ENCODE data around the gene CCM2. TPM values are rescaled to one million over a fixed set of nuclear protein-coding genes. Genes with fewer than 3 reads are reported as not detected.

The CCM2 gene
- total RNA-seq, 2 experiments from 2014 or later, result 72.3 to 77.5 TPM

- peaks cover 3% of the 10 kb centered on the region for H3K9me3 Mint-ChIP-seq
- no peak for TF ChIP-seq CTCF (IDR thresholded peaks at IDR 0.05)
- no peak for DNase-seq
- H3K36me3 Mint-ChIP-seq (ENCODE audit: low read depth), result peaks cover 61% of the 10 kb centered on the region
- H3K4me1 Mint-ChIP-seq (ENCODE audit: low read depth), result peaks cover 65% of the 10 kb centered on the region
- no peak for ATAC-seq
- intact Hi-C loops (cut with micrococcal nuclease), result no loop called here
- peak overlapping the region; percentile 73 for H3K27ac Mint-ChIP-seq
- H3K27me3 Mint-ChIP-seq, result no peaks in the 10 kb centered on the region
- ChIA-PET CTCF (interaction anchor here (0.6 to 2.9 kb wide), 4 partner anchors 10 to 48 kb away, joined by 3 to 13 read pairs (median 4); no protein-coding TSS in a partner anchor), POLR2A (interaction anchor here (1.1 to 5.9 kb wide), 4 partner anchors 10 to 85 kb away, joined by 4 to 46 read pairs (median 12); partner anchors contain the start of gene TBRG4)
- H3K4me3 Mint-ChIP-seq, result no peak overlapping the region
These were observed 26.0 kb downstream of the CCM2 start for GRCh38 chr7:45026013-45026412.

- no peaks in the 10 kb centered on the region for H3K27me3 Mint-ChIP-seq
- no peak for TF ChIP-seq CTCF (IDR thresholded peaks at IDR 0.05)
- CTCF ChIA-PET, result interaction anchor here (0.7 to 2.9 kb wide), 4 partner anchors 23 to 122 kb away, joined by 3 to 13 read pairs (median 5); no protein-coding TSS in a partner anchor
- peak; percentile 47 for ATAC-seq
- H3K4me1 Mint-ChIP-seq (ENCODE audit: low read depth), result peaks cover 64% of the 10 kb centered on the region
- peak overlapping the region; percentile 75 for H3K4me3 Mint-ChIP-seq
- intact Hi-C loops (cut with micrococcal nuclease), result no loop called here
- peak; percentile 35 for DNase-seq
- H3K27ac Mint-ChIP-seq, result peak overlapping the region; percentile 91
- POLR2A ChIA-PET, result interaction anchor here (0.6 to 5.9 kb wide), 14 partner anchors 8 to 84 kb away, joined by 3 to 46 read pairs (median 4); partner anchors contain the start of genes CCM2, MYO1G and TBRG4
- H3K9me3 Mint-ChIP-seq, result peaks cover 3% of the 10 kb centered on the region
- H3K36me3 Mint-ChIP-seq (ENCODE audit: low read depth), result peaks cover 63% of the 10 kb centered on the region
These were observed 27.2 kb downstream of the CCM2 start for GRCh38 chr7:45026984-45027773.

- DNase-seq (peak; percentile 18), ATAC-seq (no peak)
- peaks cover 66% of the 10 kb centered on the region for H3K36me3 Mint-ChIP-seq (ENCODE audit: low read depth)
- POLR2A ChIA-PET, result interaction anchor here (0.7 to 5.9 kb wide), 12 partner anchors 8 to 83 kb away, joined by 3 to 46 read pairs (median 4); partner anchors contain the start of genes CCM2, MYO1G and TBRG4
- H3K27me3 Mint-ChIP-seq, result no peaks in the 10 kb centered on the region
- H3K9me3 Mint-ChIP-seq, result peaks cover 3% of the 10 kb centered on the region
- peak overlapping the region; percentile 91 for H3K27ac Mint-ChIP-seq
- CTCF ChIA-PET, result interaction anchor here (0.7 to 2.9 kb wide), 6 partner anchors 24 to 122 kb away, joined by 3 to 13 read pairs (median 4); no protein-coding TSS in a partner anchor
- TF ChIP-seq CTCF (IDR thresholded peaks at IDR 0.05), result no peak
- intact Hi-C loops (cut with micrococcal nuclease), result no loop called here
- H3K4me3 Mint-ChIP-seq, result peak overlapping the region; percentile 75
- peaks cover 69% of the 10 kb centered on the region for H3K4me1 Mint-ChIP-seq (ENCODE audit: low read depth)
These were observed 27.7 kb downstream of the CCM2 start for GRCh38 chr7:45027774-45028114.

GRCh38 chr7:45028138-45028919 lies 28.3 kb downstream of the CCM2 start:
- intact Hi-C loops (cut with micrococcal nuclease), result no loop called here

More at GRCh38 chr7:45028138-45028919, 28.3 kb downstream of the CCM2 start:
- peaks cover 62% of the 10 kb centered on the region for H3K36me3 Mint-ChIP-seq (ENCODE audit: low read depth)
- peak overlapping the region; percentile 75 for H3K4me3 Mint-ChIP-seq
- H3K27me3 Mint-ChIP-seq, result no peaks in the 10 kb centered on the region
- no peak for TF ChIP-seq CTCF (IDR thresholded peaks at IDR 0.05)
- DNase-seq, result peak; percentile 42
- CTCF ChIA-PET, result interaction anchor here (0.7 to 1.7 kb wide), 6 partner anchors 13 to 121 kb away, joined by 3 to 10 read pairs (median 4); no protein-coding TSS in a partner anchor
- ATAC-seq, result peak; percentile 22
- peaks cover 73% of the 10 kb centered on the region for H3K4me1 Mint-ChIP-seq (ENCODE audit: low read depth)
- POLR2A ChIA-PET, result interaction anchor here (0.6 to 5.9 kb wide), 16 partner anchors 8 to 940 kb away, joined by 3 to 46 read pairs (median 4); partner anchors contain the start of genes CCM2, MYO1G and TBRG4
- peaks cover 3% of the 10 kb centered on the region for H3K9me3 Mint-ChIP-seq
- H3K27ac Mint-ChIP-seq, result peak overlapping the region; percentile 91

Data from activated CD8-positive, alpha-beta T cell treated with anti-CD3 and anti-CD28 coated beads for 36 hours (primary cell).